Endothelial cell of umbilical vein (primary cell): Measurements from ENCODE around the gene MITF. TPM values are rescaled to one million over a fixed set of nuclear protein-coding genes. Genes with fewer than 3 reads are reported as not detected.

Experiments used
- BruUV-seq: library from RNA; stranded (reverse); fragments of 400-500 nt; replicated peaks from 2 replicates; lab custom pipeline; 2021; lab: Mats Ljungman, UMichigan
- CTCF ChIA-PET: fragments of 300-600, 350-600 bp; sonication (Branson Sonifier 250); formaldehyde crosslinking; loops from one replicate; lab custom pipeline; 2021; ENCODE audit warnings: antibody characterized with exemption, inconsistent platforms; lab: Charles Lee
- POLR2A ChIA-PET: fragments of 300-600, 350-600 bp; sonication (Branson Sonifier 250); formaldehyde crosslinking; loops from one replicate; lab custom pipeline; 2021; ENCODE audit warnings: antibody characterized with exemption, inconsistent platforms; lab: Charles Lee
- DNase-seq: peaks from one replicate; pipeline ENCODE4 v3.0.0-alpha.2; 2011; ENCODE audit warnings: low read depth, low spot score
- FAIRE-seq: peaks from 2 replicates; lab custom pipeline; 2011; peaks lifted over from hg19 to GRCh38; lab: Jason Lieb, UNC
- H2AFZ ChIP-seq: 2 replicates; pipeline ENCODE4 v1.6.0; 2012; ENCODE audit warnings: low read depth, low read length, control low read depth, inconsistent platforms
- H3K27ac ChIP-seq: 2 replicates; pipeline ENCODE4 v1.5.1; 2011; ENCODE audit warnings: low read depth, mild to moderate bottlenecking, control low read depth, low read length, moderate library complexity; ENCODE audit not compliant: insufficient read depth
- H3K27me3 ChIP-seq, 2 experiments: 2 replicates each; pipeline versions ENCODE4 v1.6.0 to v1.6.1; 2011; ENCODE audit warnings: low read length in 2 of 2, mixed read lengths in 1 of 2; ENCODE audit not compliant: control insufficient read depth in 2 of 2, insufficient read depth in 2 of 2
- H3K36me3 ChIP-seq, 2 experiments: 2 replicates in 1 of 2; 3 replicates in 1 of 2; pipeline ENCODE4 v1.5.1; 2011; ENCODE audit warnings: low read length in 2 of 2, mild to moderate bottlenecking in 1 of 2, moderate library complexity in 1 of 2; ENCODE audit not compliant: control insufficient read depth in 2 of 2, insufficient read depth in 2 of 2; ENCODE audit errors: extremely low read depth in 1 of 2
- H3K4me1 ChIP-seq: 3 replicates; pipeline ENCODE4 v1.5.1; 2011; ENCODE audit warnings: mild to moderate bottlenecking, low read length; ENCODE audit not compliant: control insufficient read depth, insufficient read depth; ENCODE audit errors: extremely low read depth
- H3K4me2 ChIP-seq: 2 replicates; pipeline ENCODE4 v1.6.1; 2011; ENCODE audit warnings: low read length, control low read depth, mixed read lengths; ENCODE audit not compliant: insufficient read depth
- H3K4me3 ChIP-seq, 3 experiments: fragments of 200-600 bp in 1 of 3; sonication (generic), shearing (Covaris generic) in 1 of 3; replicated peaks in 1 of 3; 2 replicates each; pipeline ENCODE4 v1.5.1; 2011 to 2016; ENCODE audit warnings: control low read depth in 3 of 3, low read length in 3 of 3, mild to moderate bottlenecking in 2 of 3, inconsistent platforms in 1 of 3, low read depth in 1 of 3, moderate library complexity in 1 of 3; ENCODE audit not compliant: insufficient read depth in 1 of 3
- H3K79me2 ChIP-seq: 2 replicates; pipeline ENCODE4 v1.6.0; 2012; ENCODE audit warnings: low read length, inconsistent platforms; ENCODE audit not compliant: control insufficient read depth, insufficient read depth
- H3K9ac ChIP-seq: replicated peaks from 2 replicates; pipeline ENCODE3; 2011; ENCODE audit warnings: low read length, control low read depth; ENCODE audit not compliant: insufficient read depth; ENCODE audit errors: extremely low read depth
- H3K9me1 ChIP-seq: replicated peaks from 3 replicates; pipeline ENCODE4 v1.6.0; 2011; ENCODE audit warnings: mild to moderate bottlenecking, low read length; ENCODE audit not compliant: control insufficient read depth, insufficient read depth; ENCODE audit errors: extremely low read depth
- H3K9me3 ChIP-seq: replicated peaks from 2 replicates; pipeline ENCODE4 v1.5.1; 2012; ENCODE audit warnings: low read length, inconsistent platforms; ENCODE audit not compliant: control insufficient read depth, insufficient read depth
- H4K20me1 ChIP-seq: replicated peaks from 2 replicates; pipeline ENCODE3; 2011; ENCODE audit warnings: mild to moderate bottlenecking, low read length; ENCODE audit not compliant: control insufficient read depth, insufficient read depth; ENCODE audit errors: extremely low read depth
- EZH2 ChIP-seq: IDR thresholded peaks from 2 replicates; pipeline ENCODE4 v1.6.1; 2012; ENCODE audit warnings: borderline replicate concordance, low read depth, mild to moderate bottlenecking, moderate library complexity, low read length, inconsistent platforms; ENCODE audit not compliant: severe bottlenecking
- FOS ChIP-seq: IDR thresholded peaks from 2 replicates; pipeline ENCODE4 v1.6.1; 2011; ENCODE audit warnings: mild to moderate bottlenecking, low read length, moderate library complexity, borderline replicate concordance; ENCODE audit not compliant: insufficient read depth
- GATA2 ChIP-seq: IDR thresholded peaks from 2 replicates; pipeline ENCODE4 v1.7.0; 2011; ENCODE audit warnings: low read depth, mild to moderate bottlenecking, moderate library complexity, mixed read lengths, low read length; ENCODE audit not compliant: insufficient read length, insufficient read depth
- JUN ChIP-seq: IDR thresholded peaks from 2 replicates; pipeline ENCODE4 v1.6.1; 2011; ENCODE audit warnings: borderline replicate concordance, low read depth; ENCODE audit not compliant: insufficient read length, insufficient read depth
- MYC ChIP-seq: IDR thresholded peaks from one replicate; pipeline ENCODE4 v1.6.1; 2011; ENCODE audit warnings: mild to moderate bottlenecking, low read depth, low read length
- POLR2A ChIP-seq: IDR thresholded peaks from 2 replicates; pipeline ENCODE4 v1.6.1; 2012; ENCODE audit warnings: low read depth, mild to moderate bottlenecking, control low read depth, low read length
- POLR2AphosphoS5 ChIP-seq: IDR thresholded peaks from 2 replicates; pipeline ENCODE4 v1.6.1; 2012; ENCODE audit warnings: low read depth, mild to moderate bottlenecking, control low read depth, low read length, moderate library complexity; ENCODE audit not compliant: insufficient read depth
- dilution Hi-C: fragments of 300-500 bp; cut with MboI; formaldehyde crosslinking; loops from one replicate; pipeline ENCODE4 v1.15.0; 2019; ENCODE audit warnings: low sequenced_read_pairs; ENCODE audit not compliant: extremely low pct_ligation_motif_present
- intact Hi-C: fragments of 100-400 bp; cut with micrococcal nuclease; formaldehyde crosslinking; loops from one replicate; pipeline ENCODE4 v1.10.0; 2022
- polyA plus RNA-seq, 4 experiments: library from polyadenylated mRNA; depleted of rRNA in 3 of 4; stranded (reverse) in 3 of 4; unstranded in 1 of 4; fragments of >200 nt; gene quantifications; 2 replicates each; pipeline versions ENCODE4 v1.2.1 to v1.2.3, GENCODE V29; 2011 to 2012; ENCODE audit warnings: missing spikeins in 1 of 4
- total RNA-seq: library from RNA; stranded (reverse); gene quantifications from 2 replicates; pipeline ENCODE4 v1.2.3, GENCODE V29; 2021
- TF ChIP-seq, protein P1 (sequence below), 2 donors: IDR thresholded peaks; 1 replicate in 1 of 2; 2 replicates in 1 of 2; pipeline ENCODE4 v1.5.1; 2011; ENCODE audit warnings: low read length in 2 of 2, mild to moderate bottlenecking in 2 of 2, moderate library complexity in 2 of 2, control low read depth in 1 of 2, inconsistent platforms in 1 of 2, low read depth in 1 of 2; ENCODE audit not compliant: insufficient read depth in 1 of 2; ENCODE audit errors: extremely low read depth in 1 of 2
- TF ChIP-seq, protein P2 (sequence below): IDR thresholded peaks from 2 replicates; pipeline ENCODE4 v1.6.1; 2011; ENCODE audit not compliant: insufficient read depth, insufficient read length

MITF gene
- total and polyA plus RNA-seq, 2 donors (not counting 3 experiments of a cell fraction or from before 2014, with no cell fraction given): 1.6 to 2.5 TPM

DNA sequence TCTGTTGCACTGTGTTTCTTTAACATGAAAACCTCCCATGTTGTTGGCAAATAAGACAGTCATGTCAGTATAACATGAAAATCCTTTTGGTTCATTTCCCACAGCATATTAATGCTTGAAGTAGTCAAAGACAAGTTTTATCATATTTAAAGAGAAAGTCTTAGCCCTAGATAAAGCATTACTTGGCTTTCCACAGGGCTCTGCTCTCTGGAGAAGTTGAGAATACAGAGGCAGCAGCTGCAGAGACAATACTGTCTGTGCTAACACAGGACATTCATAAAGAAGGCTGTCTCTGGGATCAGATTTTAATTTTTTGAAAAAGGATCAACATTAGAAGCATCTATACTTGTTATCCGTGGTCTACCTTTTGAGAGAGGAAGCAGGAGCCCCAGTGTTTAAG lies 156.8 kb downstream of the MITF start:
- H3K4me2 ChIP-seq: no peak overlapping the region
- intact Hi-C loops (no loop called here), dilution Hi-C loops (no loop called here)
- FAIRE-seq (no peak), DNase-seq (no peak)
- H3K9me3 ChIP-seq: no peaks in the 10 kb centered on the region
- CTCF ChIA-PET: no interaction called here
- H3K27ac ChIP-seq: no peak overlapping the region
- H3K9me1 ChIP-seq: no peaks in the 10 kb centered on the region
- no peaks in the 10 kb centered on the region for H3K79me2 ChIP-seq
- H2AFZ ChIP-seq: no peak overlapping the region
- TF ChIP-seq, protein P1, sequence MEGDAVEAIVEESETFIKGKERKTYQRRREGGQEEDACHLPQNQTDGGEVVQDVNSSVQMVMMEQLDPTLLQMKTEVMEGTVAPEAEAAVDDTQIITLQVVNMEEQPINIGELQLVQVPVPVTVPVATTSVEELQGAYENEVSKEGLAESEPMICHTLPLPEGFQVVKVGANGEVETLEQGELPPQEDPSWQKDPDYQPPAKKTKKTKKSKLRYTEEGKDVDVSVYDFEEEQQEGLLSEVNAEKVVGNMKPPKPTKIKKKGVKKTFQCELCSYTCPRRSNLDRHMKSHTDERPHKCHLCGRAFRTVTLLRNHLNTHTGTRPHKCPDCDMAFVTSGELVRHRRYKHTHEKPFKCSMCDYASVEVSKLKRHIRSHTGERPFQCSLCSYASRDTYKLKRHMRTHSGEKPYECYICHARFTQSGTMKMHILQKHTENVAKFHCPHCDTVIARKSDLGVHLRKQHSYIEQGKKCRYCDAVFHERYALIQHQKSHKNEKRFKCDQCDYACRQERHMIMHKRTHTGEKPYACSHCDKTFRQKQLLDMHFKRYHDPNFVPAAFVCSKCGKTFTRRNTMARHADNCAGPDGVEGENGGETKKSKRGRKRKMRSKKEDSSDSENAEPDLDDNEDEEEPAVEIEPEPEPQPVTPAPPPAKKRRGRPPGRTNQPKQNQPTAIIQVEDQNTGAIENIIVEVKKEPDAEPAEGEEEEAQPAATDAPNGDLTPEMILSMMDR (IDR thresholded peaks at IDR 0.05; ENCODE audit: extremely low read depth in 1 of 2, insufficient read depth in 1 of 2, low read depth in 1 of 2, low read length in 2 of 2): no peak
- TF ChIP-seq MYC: no peak
- no peak for TF ChIP-seq POLR2A
- TF ChIP-seq EZH2: no peak
- no peak for TF ChIP-seq FOS
- TF ChIP-seq JUN: no peak
- TF ChIP-seq POLR2AphosphoS5: no peak
- TF ChIP-seq, protein P2, sequence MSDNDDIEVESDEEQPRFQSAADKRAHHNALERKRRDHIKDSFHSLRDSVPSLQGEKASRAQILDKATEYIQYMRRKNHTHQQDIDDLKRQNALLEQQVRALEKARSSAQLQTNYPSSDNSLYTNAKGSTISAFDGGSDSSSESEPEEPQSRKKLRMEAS: no peak
- TF ChIP-seq GATA2: no peak
- peaks cover 4% of the 10 kb centered on the region for H3K4me1 ChIP-seq
- H3K36me3 ChIP-seq: no peaks in the 10 kb centered on the region
- no peaks in the 10 kb centered on the region for H4K20me1 ChIP-seq
- BruUV-seq: no TSS peak
- H3K9ac ChIP-seq: no peak overlapping the region
- POLR2A ChIA-PET: no interaction called here
- H3K27me3 ChIP-seq: no peaks in the 10 kb centered on the region
- no peak overlapping the region for H3K4me3 ChIP-seq
